Upper lobe of right lung (tissue), 1 donor: Measurements from ENCODE around the gene ITPK1. TPM values are rescaled to one million over a fixed set of nuclear protein-coding genes. Genes with fewer than 3 reads are reported as not detected.

ENCODE experiments used
- ATAC-seq: fragments of 200-7000 bp; cut with Tn5 transposase; one replicate; pipeline ENCODE4 v1.9.1; 2020; ENCODE audit warnings: mild to moderate bottlenecking, moderate library complexity
- DNase-seq: peaks from one replicate; pipeline ENCODE4 v3.0.0-alpha.2; 2020
- H3K27ac ChIP-seq: fragments of 200-600 bp; one replicate; pipeline ENCODE4 v1.8.0; 2022
- H3K27me3 ChIP-seq: fragments of 200-600 bp; one replicate; pipeline ENCODE4 v1.8.0; 2022; ENCODE audit warnings: mild to moderate bottlenecking
- H3K36me3 ChIP-seq: fragments of 200-600 bp; one replicate; pipeline ENCODE4 v1.8.0; 2022
- H3K4me1 ChIP-seq: fragments of 200-600 bp; one replicate; pipeline ENCODE4 v1.8.0; 2022
- H3K4me3 ChIP-seq: fragments of 200-600 bp; one replicate; pipeline ENCODE4 v1.8.0; 2022; ENCODE audit warnings: mild to moderate bottlenecking
- H3K9me3 ChIP-seq: fragments of 200-600 bp; one replicate; pipeline ENCODE4 v1.8.0; 2022
- CTCF ChIP-seq: fragments of 200-600 bp; IDR thresholded peaks from one replicate; pipeline ENCODE4 v1.8.0; 2022; ENCODE audit warnings: antibody characterized with exemption
- intact Hi-C: fragments of 100-400 bp; cut with DNase I; formaldehyde crosslinking; loops from one replicate; pipeline ENCODE4 v1.11.0; 2022
- total RNA-seq: library from RNA; stranded (reverse); fragmentation: NEBNext Ultra II Directional; extraction: Animal tissue kit (Norgen Biotek cat#: 25700); gene quantifications from one replicate; pipeline ENCODE4 v1.2.1, GENCODE V29; 2021
- donor health status: DM: no; HTN: yes; CAD: no; lungs with severe emphysema.

ITPK1 gene
- total RNA-seq, 1 donor from 2014 or later: 96.9 TPM

DNA sequence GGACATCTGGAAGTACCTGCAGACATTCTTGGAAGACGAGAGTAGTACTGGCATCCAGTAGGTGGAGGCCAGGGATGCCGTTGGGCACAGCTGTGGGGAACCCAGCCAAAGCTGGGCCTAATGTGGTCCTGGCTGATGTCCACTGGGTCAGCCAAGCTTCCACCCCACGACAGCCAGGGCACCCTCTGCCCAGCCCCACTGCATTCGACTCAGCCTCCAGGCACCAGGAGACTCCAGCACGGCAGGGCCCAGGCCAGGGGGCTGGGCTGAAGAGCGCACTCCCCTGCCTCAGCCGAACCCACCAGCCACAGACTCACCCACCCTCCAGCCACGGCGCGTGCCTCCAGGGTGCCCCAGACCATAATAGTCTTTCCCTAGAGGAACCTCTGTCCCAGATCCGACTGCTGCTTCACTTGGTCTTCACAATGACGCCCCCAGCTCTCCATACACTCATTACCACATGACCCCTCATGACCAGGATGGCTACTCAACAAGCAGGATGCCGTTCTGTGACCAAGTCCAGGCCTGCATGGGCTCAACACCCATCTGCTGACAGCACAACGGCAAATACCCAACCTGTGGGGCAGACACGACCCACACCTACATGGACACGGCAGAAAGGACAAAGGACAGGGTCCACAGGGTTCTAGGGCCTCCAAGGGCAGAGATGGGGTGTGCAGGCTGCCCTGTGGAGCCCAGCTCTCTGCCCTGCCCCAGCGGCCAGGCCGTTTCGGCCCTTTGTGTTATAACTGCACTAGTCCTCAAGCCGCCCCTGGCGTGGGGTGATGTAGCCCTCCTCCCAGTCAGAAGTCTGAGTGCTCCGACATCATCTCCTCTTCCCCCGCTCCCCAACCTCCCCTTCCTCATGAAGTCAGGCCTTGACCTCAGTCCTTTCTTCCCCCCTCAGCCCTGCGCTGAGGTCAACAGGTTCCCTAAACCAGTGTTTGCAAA, 22.8 kb downstream of the ITPK1 start:
- Histone ChIP-seq H3K9me3 (no peaks in the 10 kb centered on the region), H3K36me3 (no peaks in the 10 kb centered on the region), H3K4me1 (peaks cover 12% of the 10 kb centered on the region), H3K4me3 (no peak overlapping the region), H3K27ac (no peak overlapping the region), H3K27me3 (no peaks in the 10 kb centered on the region)
- TF ChIP-seq CTCF: no peak
- intact Hi-C loops: no loop called here
- ATAC-seq (peak; percentile 7), DNase-seq (no peak)

DNA sequence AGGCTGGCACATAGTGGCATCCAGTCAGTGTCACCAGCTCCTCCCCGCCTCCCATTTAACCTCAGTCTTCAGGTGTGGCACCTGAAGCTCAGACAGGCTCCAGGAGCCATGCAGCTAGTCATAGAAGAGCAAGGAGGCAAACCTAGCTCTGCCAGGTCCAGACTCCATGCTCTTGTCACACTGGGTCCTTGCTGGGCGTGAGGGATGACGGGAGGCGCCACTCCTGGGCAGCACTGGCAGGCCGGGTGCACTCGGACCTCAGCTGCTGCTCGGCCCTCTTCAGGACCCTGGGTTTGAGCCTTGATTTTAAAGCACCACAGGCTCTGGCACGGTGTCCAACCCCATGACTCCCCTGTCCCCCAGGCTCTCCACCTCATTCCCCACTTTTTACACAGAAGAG, 24.1 kb downstream of the ITPK1 start:
- intact Hi-C loops: no loop called here
- Histone ChIP-seq H3K4me1 (peaks cover 9% of the 10 kb centered on the region), H3K36me3 (no peaks in the 10 kb centered on the region), H3K27me3 (no peaks in the 10 kb centered on the region), H3K9me3 (no peaks in the 10 kb centered on the region), H3K4me3 (no peak overlapping the region), H3K27ac (peak overlapping the region; percentile 1)
- no peak for ATAC-seq
- TF ChIP-seq CTCF: no peak
- DNase-seq: no peak

DNA sequence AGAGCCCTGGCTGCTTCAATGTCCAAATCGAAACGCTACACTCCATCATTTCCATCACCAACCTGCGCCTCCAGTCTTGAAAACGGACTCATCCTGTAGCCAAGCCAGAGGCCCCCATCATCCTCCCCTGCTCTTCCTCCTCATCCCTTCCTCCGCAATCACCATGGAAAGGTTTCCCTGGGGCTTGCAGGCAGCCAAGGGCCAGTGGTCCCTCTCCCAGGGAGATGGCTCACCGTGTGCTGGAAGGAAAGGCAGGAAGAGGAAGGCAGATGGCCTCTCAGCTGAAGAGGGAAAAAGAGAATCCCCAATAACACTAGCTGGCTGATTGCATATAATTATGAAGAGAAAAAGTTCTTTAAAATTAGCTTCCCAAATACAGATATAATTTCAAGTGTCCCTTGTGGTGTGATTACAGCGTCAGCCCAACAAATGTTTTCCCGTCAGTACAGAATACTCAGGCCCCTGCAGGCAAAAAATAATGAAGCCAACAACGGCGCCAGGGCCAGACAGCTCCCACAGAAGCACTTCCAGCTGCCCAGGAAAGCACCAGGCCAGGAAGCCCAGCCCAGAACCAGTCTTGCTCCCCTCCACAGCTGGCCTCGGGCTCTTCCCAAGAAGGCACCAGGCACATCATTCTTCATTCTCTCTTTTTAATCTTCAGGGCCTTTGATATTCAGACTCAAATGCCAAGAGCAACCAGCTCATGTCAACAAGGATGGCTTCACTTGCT, 24.7 kb downstream of the ITPK1 start:
- Histone ChIP-seq H3K27ac (peak overlapping the region; percentile 1), H3K36me3 (no peaks in the 10 kb centered on the region), H3K4me3 (no peak overlapping the region), H3K27me3 (no peaks in the 10 kb centered on the region), H3K9me3 (no peaks in the 10 kb centered on the region), H3K4me1 (peaks cover 9% of the 10 kb centered on the region)
- ATAC-seq: no peak
- no peak for DNase-seq
- intact Hi-C loops: no loop called here
- TF ChIP-seq CTCF: no peak

DNA sequence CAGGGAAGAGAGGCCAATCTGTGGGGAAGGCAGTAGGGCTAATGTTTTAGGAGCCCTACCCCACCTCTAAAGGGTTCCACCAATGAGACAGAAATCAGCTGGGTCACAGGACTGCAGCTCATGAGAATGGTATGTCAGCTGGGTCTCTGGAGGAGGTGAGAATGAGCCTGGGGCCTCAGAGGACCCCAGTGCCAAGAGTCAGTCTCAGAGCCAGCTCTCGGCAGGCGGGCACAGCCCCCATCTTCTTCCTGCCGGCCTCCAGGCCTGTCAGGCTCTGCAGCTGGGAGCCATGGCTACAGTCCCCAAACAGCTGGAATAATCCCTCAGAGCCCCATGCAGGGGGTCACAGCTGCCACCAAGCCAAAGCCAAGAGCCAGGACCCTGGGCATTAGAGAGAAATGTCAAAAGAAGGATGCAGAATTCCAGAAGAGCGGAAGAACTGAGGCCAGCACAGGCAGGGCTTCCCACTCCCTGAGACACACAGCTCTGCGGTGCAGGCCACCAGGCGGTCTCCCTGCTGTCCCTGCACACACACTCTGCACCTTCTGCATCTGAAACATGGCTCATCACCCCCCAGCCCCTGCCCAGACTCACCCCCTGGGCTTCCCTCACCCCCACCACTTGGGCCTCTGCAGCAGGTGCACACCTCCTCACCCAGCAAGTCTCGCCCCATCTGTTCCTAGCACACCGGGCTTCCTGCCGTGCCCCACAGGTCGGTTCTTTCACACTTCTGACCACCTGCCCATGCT, 26.0 kb downstream of the ITPK1 start:
- DNase-seq (no peak), ATAC-seq (no peak)
- peaks cover 9% of the 10 kb centered on the region for H3K4me1 ChIP-seq
- H3K9me3 ChIP-seq: no peaks in the 10 kb centered on the region
- H3K36me3 ChIP-seq: no peaks in the 10 kb centered on the region
- H3K27ac ChIP-seq: no peak overlapping the region
- intact Hi-C loops: no loop called here
- H3K27me3 ChIP-seq: no peaks in the 10 kb centered on the region
- no peak for TF ChIP-seq CTCF
- H3K4me3 ChIP-seq: no peak overlapping the region

DNA sequence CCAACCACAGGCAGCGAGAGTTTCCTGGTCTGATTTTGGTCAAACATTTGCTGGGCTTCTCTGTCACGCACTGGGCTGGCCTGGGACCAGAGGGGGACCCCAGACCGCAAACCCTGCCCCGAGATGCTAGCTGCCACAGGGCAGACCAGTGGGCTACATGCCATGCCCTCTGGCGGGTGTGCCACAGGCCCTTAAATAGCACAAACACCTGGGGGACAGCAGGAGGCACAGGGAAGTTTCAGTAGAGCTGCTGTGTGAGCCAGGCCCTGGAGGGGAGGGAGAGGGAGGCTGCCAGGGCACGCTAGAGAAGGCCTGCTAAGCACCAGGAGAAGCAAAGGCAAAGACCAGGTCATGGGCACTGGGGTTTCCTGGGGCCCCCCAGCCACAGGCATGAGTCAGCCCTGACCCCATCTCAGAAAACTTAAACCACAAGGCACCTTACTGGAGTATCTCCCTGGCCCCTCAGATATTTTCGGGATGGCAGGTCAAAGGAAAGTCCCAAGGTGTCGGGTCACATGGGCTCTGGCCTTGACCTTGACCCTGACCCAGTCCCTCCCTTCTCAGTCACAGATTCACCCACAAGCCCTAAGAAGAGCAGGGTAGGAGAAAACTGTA, 29.2 kb downstream of the ITPK1 start:
- DNase-seq (no peak), ATAC-seq (no peak)
- intact Hi-C loops: no loop called here
- H3K36me3 ChIP-seq: no peaks in the 10 kb centered on the region
- no peak overlapping the region for H3K27ac ChIP-seq
- H3K27me3 ChIP-seq: no peaks in the 10 kb centered on the region
- no peaks in the 10 kb centered on the region for H3K9me3 ChIP-seq
- peaks cover 9% of the 10 kb centered on the region for H3K4me1 ChIP-seq
- TF ChIP-seq CTCF: no peak
- no peak overlapping the region for H3K4me3 ChIP-seq
